Nephron progenitor cell (in vitro differentiated cells): ENCODE data around the gene ITGAX.
"Not testable (repeated sequence)": the region's sequence is repeated elsewhere in the genome, so short reads cannot be mapped to it uniquely, and the experiment has no call there.

Experiments
- DNase-seq: peaks from one replicate; pipeline ENCODE4 v3.0.0; 2021
- H3K27ac Mint-ChIP-seq: 2 replicates; pipeline ENCODE4 v1.8.0; 2021; ENCODE audit warnings: mild to moderate bottlenecking, moderate library complexity, mixed read lengths
- H3K27me3 Mint-ChIP-seq: 2 replicates; pipeline ENCODE4 v1.8.0; 2021; ENCODE audit warnings: mild to moderate bottlenecking, low read depth, mixed read lengths; ENCODE audit not compliant: poor library complexity
- H3K36me3 Mint-ChIP-seq: 2 replicates; pipeline ENCODE4 v1.8.0; 2021; ENCODE audit warnings: low read depth, mixed read lengths
- H3K4me1 Mint-ChIP-seq: 2 replicates; pipeline ENCODE4 v1.8.0; 2021; ENCODE audit warnings: mixed read lengths
- H3K4me3 Mint-ChIP-seq: 2 replicates; pipeline ENCODE4 v1.8.0; 2021; ENCODE audit warnings: mild to moderate bottlenecking, moderate library complexity, mixed read lengths
- H3K9me3 Mint-ChIP-seq: 2 replicates; pipeline ENCODE4 v1.8.0; 2021; ENCODE audit warnings: mild to moderate bottlenecking, moderate library complexity, mixed read lengths
- CTCF ChIP-seq: fragments of 200-600 bp; sonication (generic); IDR thresholded peaks from 2 replicates; pipeline ENCODE4 v1.5.0; 2021; ENCODE audit warnings: antibody characterized with exemption

ITGAX gene

DNA sequence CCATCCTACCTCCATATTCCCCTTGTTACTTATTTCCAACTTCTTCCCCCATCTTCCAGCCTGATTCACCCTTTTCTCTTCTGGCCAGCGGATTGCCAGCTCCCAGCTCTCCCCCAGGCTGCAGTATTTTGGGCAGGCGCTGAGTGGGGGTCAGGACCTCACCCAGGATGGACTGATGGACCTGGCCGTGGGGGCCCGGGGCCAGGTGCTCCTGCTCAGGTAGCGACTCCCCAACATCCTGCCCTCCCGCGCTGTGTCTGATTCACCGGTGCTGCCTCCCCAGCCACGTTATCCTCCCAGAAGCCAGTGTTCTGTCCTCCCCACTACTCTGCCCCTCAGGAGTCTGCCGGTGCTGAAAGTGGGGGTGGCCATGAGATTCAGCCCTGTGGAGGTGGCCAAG lies 57.8 kb downstream of the ITGAX start:
- TF ChIP-seq CTCF = no peak
- Mint-ChIP-seq H3K36me3 (no peaks in the 10 kb centered on the region), H3K4me3 (no peak overlapping the region), H3K27me3 (peaks cover 45% of the 10 kb centered on the region), H3K27ac (no peak overlapping the region), H3K9me3 (peaks cover under 1% of the 10 kb centered on the region), H3K4me1 (peaks cover 12% of the 10 kb centered on the region)
- no peak for DNase-seq

DNA sequence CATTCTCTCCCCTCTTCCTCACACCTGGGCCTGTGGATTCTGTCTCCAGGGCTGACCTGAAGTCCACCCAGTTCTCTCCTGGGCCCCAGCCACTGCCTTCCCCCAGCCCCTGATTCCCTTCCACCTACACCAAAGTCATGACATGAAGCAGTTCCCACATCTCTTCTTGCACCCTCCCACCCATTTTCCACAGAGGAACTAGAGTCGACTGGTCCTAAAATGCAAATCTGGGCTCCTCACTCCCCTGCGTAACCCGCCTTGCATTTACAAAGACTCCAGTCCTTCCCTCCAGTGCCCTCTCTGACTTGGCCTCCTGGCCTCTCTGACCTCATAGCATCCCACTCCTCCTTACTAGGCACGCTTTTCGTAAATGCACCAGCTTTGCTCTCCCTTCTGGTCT lies 58.4 kb downstream of the ITGAX start:
- no peak for DNase-seq
- no peak overlapping the region for H3K4me3 Mint-ChIP-seq
- TF ChIP-seq CTCF = no peak

GRCh38 chr16:31413943-31414342 lies 59.0 kb downstream of the ITGAX start:
- Mint-ChIP-seq H3K36me3 (no peaks in the 10 kb centered on the region), H3K27ac (no peak overlapping the region), H3K27me3 (peaks cover 39% of the 10 kb centered on the region), H3K9me3 (peaks cover 8% of the 10 kb centered on the region), H3K4me3 (no peak overlapping the region), H3K4me1 (peaks cover 12% of the 10 kb centered on the region)
- no peak for TF ChIP-seq CTCF
- DNase-seq = no peak

More for the DNA sequence above, 58.4 kb downstream of the ITGAX start:
- Mint-ChIP-seq H3K9me3 (peaks cover 6% of the 10 kb centered on the region), H3K27ac (no peak overlapping the region), H3K36me3 (no peaks in the 10 kb centered on the region), H3K27me3 (peaks cover 45% of the 10 kb centered on the region), H3K4me1 (peaks cover 12% of the 10 kb centered on the region)

DNA sequence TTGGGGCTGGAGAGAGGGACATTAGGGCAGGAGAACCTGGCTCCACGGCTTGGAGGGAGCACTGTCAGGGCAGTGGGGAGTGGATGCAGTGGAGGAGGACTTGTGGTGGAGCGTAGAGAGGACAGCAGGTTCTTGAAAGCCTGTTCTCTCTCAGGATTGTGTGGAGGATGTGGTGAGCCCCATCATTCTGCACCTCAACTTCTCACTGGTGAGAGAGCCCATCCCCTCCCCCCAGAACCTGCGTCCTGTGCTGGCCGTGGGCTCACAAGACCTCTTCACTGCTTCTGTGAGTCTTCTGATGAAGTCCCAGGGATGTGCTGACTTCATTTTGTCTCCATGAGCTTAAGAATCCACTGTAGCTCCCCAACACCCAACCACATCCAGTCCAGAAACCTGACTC lies 59.7 kb downstream of the ITGAX start:
- Mint-ChIP-seq H3K4me3 (no peak overlapping the region), H3K27me3 (peaks cover 37% of the 10 kb centered on the region), H3K36me3 (no peaks in the 10 kb centered on the region), H3K27ac (no peak overlapping the region), H3K4me1 (peaks cover 12% of the 10 kb centered on the region), H3K9me3 (peaks cover 8% of the 10 kb centered on the region)
- no peak for TF ChIP-seq CTCF
- DNase-seq = no peak

DNA sequence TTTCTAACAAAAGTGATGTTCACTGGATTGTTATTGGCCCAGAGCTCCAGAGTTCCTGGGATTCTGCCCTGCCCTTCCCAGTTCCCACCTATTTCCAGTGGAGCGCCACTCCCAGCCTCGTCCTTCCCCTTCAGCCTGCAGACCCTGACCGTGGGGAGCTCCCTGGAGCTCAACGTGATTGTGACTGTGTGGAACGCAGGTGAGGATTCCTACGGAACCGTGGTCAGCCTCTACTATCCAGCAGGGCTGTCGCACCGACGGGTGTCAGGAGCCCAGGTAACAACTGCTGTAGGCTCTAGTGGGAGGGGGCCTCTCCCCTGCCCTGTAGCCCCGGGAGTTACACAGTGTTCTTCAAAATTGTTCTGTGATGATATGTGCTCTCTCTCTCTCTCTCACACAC lies 61.4 kb downstream of the ITGAX start:
- no peak for TF ChIP-seq CTCF
- Mint-ChIP-seq H3K9me3 (peaks cover 8% of the 10 kb centered on the region), H3K4me1 (peaks cover 10% of the 10 kb centered on the region), H3K27me3 (peaks cover 38% of the 10 kb centered on the region), H3K36me3 (no peaks in the 10 kb centered on the region), H3K4me3 (no peak overlapping the region), H3K27ac (no peak overlapping the region)
- DNase-seq = no peak

GRCh38 chr16:31417036-31417435 lies 62.1 kb downstream of the ITGAX start:
- not testable (repeated sequence) for H3K9me3 Mint-ChIP-seq, DNase-seq, H3K27ac Mint-ChIP-seq, H3K4me1 Mint-ChIP-seq, H3K36me3 Mint-ChIP-seq, H3K4me3 Mint-ChIP-seq
- H3K27me3 Mint-ChIP-seq = peaks cover 44% of the 10 kb centered on the region

DNA sequence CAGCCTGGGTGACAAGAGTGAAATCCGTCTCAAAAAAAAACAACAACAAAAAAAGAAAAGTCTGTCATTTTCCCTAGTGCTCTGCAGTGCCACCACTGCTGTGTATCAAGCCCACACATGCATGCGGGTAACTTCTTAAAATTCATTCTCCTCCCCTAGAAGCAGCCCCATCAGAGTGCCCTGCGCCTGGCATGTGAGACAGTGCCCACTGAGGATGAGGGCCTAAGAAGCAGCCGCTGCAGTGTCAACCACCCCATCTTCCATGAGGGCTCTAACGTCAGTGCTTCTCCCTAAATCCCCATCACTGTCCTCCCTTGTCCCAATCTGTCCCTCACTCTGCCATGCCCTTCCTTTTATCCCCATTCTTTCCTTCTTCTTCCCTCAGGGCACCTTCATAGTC lies 62.9 kb downstream of the ITGAX start:
- no peak for TF ChIP-seq CTCF
- Mint-ChIP-seq H3K4me3 (no peak overlapping the region), H3K36me3 (no peaks in the 10 kb centered on the region), H3K27ac (no peak overlapping the region), H3K4me1 (no peaks in the 10 kb centered on the region), H3K27me3 (peaks cover 42% of the 10 kb centered on the region), H3K9me3 (peaks cover 8% of the 10 kb centered on the region)
- DNase-seq = no peak
